GM06990 (cell line): ENCODE results near the gene SUGCT.
"Not testable (repeated sequence)": the region's sequence is repeated elsewhere in the genome, so short reads cannot be mapped to it uniquely, and the experiment has no call there.

Experiments used
- DNase-seq: peaks from one replicate; pipeline ENCODE4 v3.0.0-alpha.2; 2011; ENCODE audit not compliant: insufficient read length; ENCODE audit errors: extremely low read depth
- H3K27me3 ChIP-seq: replicated peaks from 2 replicates; pipeline ENCODE4 v1.6.0; 2011; ENCODE audit warnings: low read length; ENCODE audit not compliant: control insufficient read depth, insufficient read depth
- H3K36me3 ChIP-seq: 2 replicates; pipeline ENCODE4 v1.5.1; 2011; ENCODE audit warnings: low read length; ENCODE audit not compliant: control insufficient read depth, insufficient read depth
- H3K4me3 ChIP-seq: replicated peaks from 2 replicates; pipeline ENCODE4 v1.5.1; 2011; ENCODE audit warnings: low read depth, mild to moderate bottlenecking, control low read depth, low read length
- TF ChIP-seq, protein P1 (sequence below): IDR thresholded peaks from 2 replicates; pipeline ENCODE4 v1.5.1; 2011; ENCODE audit warnings: low read length, control low read depth, mild to moderate bottlenecking, inconsistent platforms; ENCODE audit not compliant: insufficient read depth, poor library complexity, severe bottlenecking

SUGCT gene

DNA sequence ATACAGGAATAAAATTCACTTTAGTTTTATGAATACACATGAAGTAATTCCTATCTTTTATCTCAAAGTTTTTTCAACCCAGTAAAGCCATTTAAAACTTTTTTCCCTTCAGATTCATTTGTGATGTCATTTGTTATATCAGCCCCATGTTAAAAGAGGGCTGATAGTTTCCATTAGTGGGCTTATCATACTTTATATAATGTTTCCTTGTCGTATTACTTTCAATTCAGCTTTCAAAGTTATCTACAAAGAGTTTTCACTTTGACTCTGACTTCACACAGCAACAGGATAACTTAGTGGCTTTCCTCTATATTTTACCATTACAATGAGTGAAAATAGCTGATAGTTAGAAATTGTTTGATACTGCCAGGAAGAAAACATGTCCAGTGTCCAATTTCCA lies 484.8 kb downstream of the SUGCT start:
- no peak for DNase-seq
- H3K27me3 ChIP-seq = no peaks in the 10 kb centered on the region; the same call in 1 of the 2 replicates
- no peak overlapping the region for H3K4me3 ChIP-seq
- no peaks in the 10 kb centered on the region for H3K36me3 ChIP-seq
- TF ChIP-seq, protein P1, sequence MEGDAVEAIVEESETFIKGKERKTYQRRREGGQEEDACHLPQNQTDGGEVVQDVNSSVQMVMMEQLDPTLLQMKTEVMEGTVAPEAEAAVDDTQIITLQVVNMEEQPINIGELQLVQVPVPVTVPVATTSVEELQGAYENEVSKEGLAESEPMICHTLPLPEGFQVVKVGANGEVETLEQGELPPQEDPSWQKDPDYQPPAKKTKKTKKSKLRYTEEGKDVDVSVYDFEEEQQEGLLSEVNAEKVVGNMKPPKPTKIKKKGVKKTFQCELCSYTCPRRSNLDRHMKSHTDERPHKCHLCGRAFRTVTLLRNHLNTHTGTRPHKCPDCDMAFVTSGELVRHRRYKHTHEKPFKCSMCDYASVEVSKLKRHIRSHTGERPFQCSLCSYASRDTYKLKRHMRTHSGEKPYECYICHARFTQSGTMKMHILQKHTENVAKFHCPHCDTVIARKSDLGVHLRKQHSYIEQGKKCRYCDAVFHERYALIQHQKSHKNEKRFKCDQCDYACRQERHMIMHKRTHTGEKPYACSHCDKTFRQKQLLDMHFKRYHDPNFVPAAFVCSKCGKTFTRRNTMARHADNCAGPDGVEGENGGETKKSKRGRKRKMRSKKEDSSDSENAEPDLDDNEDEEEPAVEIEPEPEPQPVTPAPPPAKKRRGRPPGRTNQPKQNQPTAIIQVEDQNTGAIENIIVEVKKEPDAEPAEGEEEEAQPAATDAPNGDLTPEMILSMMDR = no peak

DNA sequence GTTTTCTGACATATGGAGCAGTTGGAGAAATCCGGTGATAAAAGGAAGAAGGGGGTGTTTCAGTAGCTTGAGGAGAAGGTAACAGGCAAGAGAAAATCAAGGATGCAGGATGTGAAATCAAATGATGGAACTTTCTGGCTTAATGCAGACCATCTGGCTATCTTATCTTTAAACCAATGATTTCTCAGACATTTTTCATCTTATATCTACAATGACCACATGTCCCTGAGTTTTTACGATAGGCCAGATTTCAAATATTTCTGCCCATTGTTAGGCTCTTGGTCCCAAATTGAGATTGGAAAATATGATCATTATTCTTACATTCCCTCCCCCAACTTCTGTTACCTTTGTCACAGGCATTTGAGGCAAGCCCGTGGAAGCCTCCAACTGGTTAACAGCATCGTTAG lies 486.8 kb downstream of the SUGCT start:
- Histone ChIP-seq H3K4me3 (no peak overlapping the region), H3K27me3 (no peaks in the 10 kb centered on the region; the same call in 1 of the 2 replicates), H3K36me3 (no peaks in the 10 kb centered on the region)
- DNase-seq = no peak
- TF ChIP-seq, protein P1 = no peak

DNA sequence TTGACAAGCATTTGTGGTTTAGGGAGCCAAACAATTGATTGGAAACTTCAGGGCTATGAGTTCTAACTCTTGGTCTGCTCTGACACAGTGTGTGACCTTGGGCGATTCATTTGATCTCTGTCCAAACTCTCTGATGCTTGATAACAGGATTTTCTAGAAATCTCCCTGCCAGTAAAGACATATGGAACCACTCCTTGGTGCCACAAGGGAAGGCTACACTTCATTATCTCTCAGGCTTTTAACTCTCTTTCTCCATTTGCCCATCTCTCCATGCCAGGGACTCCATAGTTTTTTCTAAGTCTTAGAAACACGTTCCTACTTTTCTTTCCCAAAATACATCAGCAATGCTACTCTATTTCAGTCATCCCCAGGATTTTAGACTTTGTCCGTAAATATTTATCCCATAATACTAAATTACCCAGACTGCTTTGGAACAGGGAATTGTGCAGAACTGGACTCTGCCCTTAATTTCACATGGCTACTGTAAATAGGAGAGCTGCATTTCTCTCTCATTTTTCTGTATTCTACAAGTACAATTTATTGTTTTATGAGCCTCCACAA lies 488.2 kb downstream of the SUGCT start:
- H3K27me3 ChIP-seq = no peaks in the 10 kb centered on the region; the same call in 1 of the 2 replicates
- DNase-seq = no peak
- no peak overlapping the region for H3K4me3 ChIP-seq
- H3K36me3 ChIP-seq = no peaks in the 10 kb centered on the region
- TF ChIP-seq, protein P1 = no peak

DNA sequence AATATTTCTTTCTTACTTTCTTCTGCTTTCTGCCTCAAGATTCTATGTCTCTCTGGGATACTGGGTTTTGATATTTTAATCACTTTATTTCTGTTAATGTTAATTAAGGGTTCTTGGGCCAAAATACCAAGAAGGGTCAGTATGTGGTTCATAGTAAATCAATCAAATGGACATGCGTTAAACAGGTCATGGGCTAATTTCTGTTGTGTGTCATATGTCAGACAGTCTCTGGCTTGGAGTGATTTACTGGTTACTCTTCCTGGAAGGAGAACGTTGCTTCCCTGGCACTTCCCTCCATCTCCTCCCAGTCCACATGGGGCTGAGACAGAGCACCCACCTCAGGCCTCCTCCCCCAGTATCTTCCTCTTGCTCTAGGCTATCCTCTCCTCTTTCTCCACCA lies 489.1 kb downstream of the SUGCT start:
- H3K36me3 ChIP-seq = no peaks in the 10 kb centered on the region
- TF ChIP-seq, protein P1 = no peak
- no peaks in the 10 kb centered on the region; the same call in 1 of the 2 replicates for H3K27me3 ChIP-seq
- H3K4me3 ChIP-seq = no peak overlapping the region
- DNase-seq = no peak

DNA sequence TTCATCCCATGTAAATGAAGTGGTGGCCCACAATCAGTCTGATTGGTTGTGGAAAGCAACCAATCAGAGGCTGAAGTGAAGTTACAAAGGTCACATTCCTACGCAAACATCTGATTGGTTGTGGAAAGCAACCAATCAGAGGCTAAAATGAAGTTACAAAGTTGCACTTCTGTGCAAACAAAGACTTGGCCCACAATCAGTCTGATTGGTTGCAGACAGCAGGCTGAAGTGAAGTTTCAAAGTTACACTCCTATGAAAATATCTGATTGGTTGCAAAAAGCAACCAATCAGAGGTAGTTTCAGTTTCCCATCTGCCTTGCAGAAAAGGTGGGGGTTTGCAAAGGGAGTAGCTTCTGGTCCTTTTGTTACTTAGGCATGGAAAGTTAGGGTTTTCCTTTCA lies 492.6 kb downstream of the SUGCT start:
- DNase-seq, H3K36me3 ChIP-seq, H3K27me3 ChIP-seq, H3K4me3 ChIP-seq: not testable (repeated sequence)

DNA sequence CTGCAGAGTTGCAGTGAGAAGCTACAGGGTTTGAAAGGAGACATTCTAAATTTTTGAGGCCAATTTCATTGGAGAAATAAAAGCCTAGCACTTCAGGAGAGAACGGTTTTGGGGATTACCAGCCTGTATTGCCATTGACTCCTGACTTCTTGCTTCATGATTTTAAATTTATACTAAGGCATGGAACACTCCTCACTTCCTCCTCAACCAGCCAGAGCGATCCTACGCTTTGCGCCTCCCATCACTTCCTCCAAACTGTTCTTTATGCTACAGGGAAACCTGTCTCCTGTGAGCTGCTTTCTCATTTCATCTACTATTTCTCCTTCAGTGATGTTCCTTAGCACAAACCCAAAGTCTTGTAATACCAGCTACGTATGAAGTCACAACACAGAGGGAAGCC lies 495.1 kb downstream of the SUGCT start:
- H3K36me3 ChIP-seq = no peaks in the 10 kb centered on the region
- TF ChIP-seq, protein P1 = no peak
- H3K4me3 ChIP-seq = no peak overlapping the region
- H3K27me3 ChIP-seq = no peaks in the 10 kb centered on the region; the same call in 1 of the 2 replicates
- no peak for DNase-seq
